SH-SY5Y (cell line): ENCODE measurements around the gene ENDOU.

Source experiments
- GATA2 ChIP-seq: IDR thresholded peaks from 2 replicates; pipeline ENCODE4 v1.6.1; 2011; ENCODE audit warnings: mild to moderate bottlenecking, low read depth, low read length
- GATA3 ChIP-seq: IDR thresholded peaks from 2 replicates; pipeline ENCODE4 v1.6.1; 2011; ENCODE audit warnings: low read depth, mild to moderate bottlenecking, low read length, moderate library complexity

DNA sequence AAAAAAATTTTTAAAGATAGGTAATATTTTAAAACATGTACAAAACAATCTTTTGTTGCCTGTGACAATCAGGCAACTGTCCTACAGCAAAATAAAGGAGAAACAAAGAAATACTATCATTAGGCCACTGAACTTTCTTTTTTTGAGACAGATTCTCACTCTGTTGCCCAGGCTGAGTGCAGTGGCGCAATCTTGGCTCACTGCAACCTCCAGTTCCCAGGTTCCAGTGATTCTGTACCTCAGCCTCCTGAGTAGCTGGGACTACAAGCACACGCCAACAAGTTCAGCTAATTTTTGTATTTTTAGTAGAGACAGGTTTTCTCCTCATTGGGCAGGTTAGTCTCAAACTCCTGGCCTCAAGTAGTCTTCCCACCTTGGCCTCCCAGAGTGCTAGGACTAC is 36.1 kb downstream of the ENDOU start:
- TF ChIP-seq GATA3 (no peak), GATA2 (no peak)
